Measurements from ENCODE around the gene APP. TPM values are rescaled to one million over a fixed set of nuclear protein-coding genes. Genes with fewer than 3 reads are reported as not detected.

The APP gene
- total RNA-seq, 1 experiment from 2014 or later = 560 TPM

- Mint-ChIP-seq H3K4me3 (no peak overlapping the region), H3K4me1 (peaks cover 92% of the 10 kb centered on the region), H3K27me3 (ENCODE audit: low read depth) (no peaks in the 10 kb centered on the region), H3K36me3 (no peaks in the 10 kb centered on the region), H3K27ac (peak overlapping the region; percentile 36), H3K9me3 (no peaks in the 10 kb centered on the region)
- DNase-seq (ENCODE audit: low spot score) (no peak), ATAC-seq (no peak)
- ChIA-PET POLR2A (no interaction called here), CTCF (no interaction called here)
- TF ChIP-seq ZNF138 (CRISPR knock-in tag; conservative IDR thresholded peaks at IDR 0.05) = no peak
- no peak for TF ChIP-seq GTF2I (CRISPR knock-in tag; conservative IDR thresholded peaks at IDR 0.05)
- no peak for TF ChIP-seq ZNF425 (CRISPR knock-in tag; conservative IDR thresholded peaks at IDR 0.05)
- no peak for TF ChIP-seq ZSCAN18 (CRISPR knock-in tag; IDR thresholded peaks at IDR 0.05)
- TF ChIP-seq ZNF512 (CRISPR knock-in tag; IDR thresholded peaks at IDR 0.05; ENCODE audit: borderline replicate concordance) = no peak
- no peak for TF ChIP-seq ZNF416 (CRISPR knock-in tag; IDR thresholded peaks at IDR 0.05)
- TF ChIP-seq JUN (CRISPR knock-in tag; IDR thresholded peaks at IDR 0.05) = no peak
- no peak for TF ChIP-seq MXD4 (CRISPR knock-in tag; IDR thresholded peaks at IDR 0.05; ENCODE audit: borderline replicate concordance)
- no peak for TF ChIP-seq PRRX2 (CRISPR knock-in tag; IDR thresholded peaks at IDR 0.05)
These were observed 51.5 kb downstream of the APP start for GRCh38 chr21:26118938-26119540.

- Mint-ChIP-seq H3K4me1 (peaks cover 92% of the 10 kb centered on the region), H3K4me3 (no peak overlapping the region), H3K27ac (peak overlapping the region; percentile 91), H3K27me3 (ENCODE audit: low read depth) (no peaks in the 10 kb centered on the region), H3K36me3 (no peaks in the 10 kb centered on the region), H3K9me3 (no peaks in the 10 kb centered on the region)
- ChIA-PET CTCF (no interaction called here), POLR2A (no interaction called here)
- no peak for ATAC-seq
- TF ChIP-seq NFYB (CRISPR knock-in tag; conservative IDR thresholded peaks at IDR 0.05; ENCODE audit: low read depth) = no peak
- no peak for TF ChIP-seq ATF6 (CRISPR knock-in tag; IDR thresholded peaks at IDR 0.05)
- no peak for TF ChIP-seq SMAD3 (CRISPR knock-in tag; IDR thresholded peaks at IDR 0.05; ENCODE audit: borderline replicate concordance)
- no peak for TF ChIP-seq ZNF416 (CRISPR knock-in tag; IDR thresholded peaks at IDR 0.05)
- no peak for TF ChIP-seq E2F4 (CRISPR knock-in tag; IDR thresholded peaks at IDR 0.05; ENCODE audit: borderline replicate concordance, low read depth)
- no peak for TF ChIP-seq FOXK1 (CRISPR knock-in tag; IDR thresholded peaks at IDR 0.05)
- no peak for TF ChIP-seq CREM (CRISPR knock-in tag; IDR thresholded peaks at IDR 0.05)
- TF ChIP-seq ELF4 (CRISPR knock-in tag; IDR thresholded peaks at IDR 0.05; ENCODE audit: low read depth) = no peak
- no peak for TF ChIP-seq ZMAT4 (CRISPR knock-in tag; IDR thresholded peaks at IDR 0.05)
- TF ChIP-seq JUN (CRISPR knock-in tag; IDR thresholded peaks at IDR 0.05) = no peak
- DNase-seq (ENCODE audit: low spot score) = no peak
These were observed 52.6 kb downstream of the APP start for GRCh38 chr21:26117972-26118367.
